ENCODE data around the gene MUC2.

DNA sequence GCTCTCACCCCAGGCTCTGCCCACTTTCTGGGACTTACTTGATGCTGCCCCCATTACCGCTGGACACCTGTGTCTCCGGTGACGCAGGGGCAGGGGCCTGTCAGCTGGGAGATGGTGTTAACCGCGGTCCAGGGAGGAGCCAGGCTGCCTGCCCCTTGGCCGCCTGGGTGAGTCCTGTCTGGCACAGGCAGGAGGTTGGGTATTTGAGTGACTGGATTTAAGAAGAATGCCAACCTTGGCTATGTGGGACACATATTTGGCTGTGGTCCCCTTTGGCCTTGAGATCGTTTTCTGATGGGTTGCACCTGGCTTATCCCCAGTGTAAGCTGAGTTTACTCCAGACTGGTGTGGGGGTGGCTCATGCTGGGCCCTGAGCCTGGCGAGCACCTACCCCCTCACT lies 40.7 kb upstream of the MUC2 start:
- TF ChIP-seq MYC (IDR thresholded peaks at IDR 0.05; ENCODE audit: low read depth, low read length) (no peak), POLR2A (IDR thresholded peaks at IDR 0.05; ENCODE audit: extremely low read depth, insufficient read length) (no peak)
- TF ChIP-seq, protein P1, sequence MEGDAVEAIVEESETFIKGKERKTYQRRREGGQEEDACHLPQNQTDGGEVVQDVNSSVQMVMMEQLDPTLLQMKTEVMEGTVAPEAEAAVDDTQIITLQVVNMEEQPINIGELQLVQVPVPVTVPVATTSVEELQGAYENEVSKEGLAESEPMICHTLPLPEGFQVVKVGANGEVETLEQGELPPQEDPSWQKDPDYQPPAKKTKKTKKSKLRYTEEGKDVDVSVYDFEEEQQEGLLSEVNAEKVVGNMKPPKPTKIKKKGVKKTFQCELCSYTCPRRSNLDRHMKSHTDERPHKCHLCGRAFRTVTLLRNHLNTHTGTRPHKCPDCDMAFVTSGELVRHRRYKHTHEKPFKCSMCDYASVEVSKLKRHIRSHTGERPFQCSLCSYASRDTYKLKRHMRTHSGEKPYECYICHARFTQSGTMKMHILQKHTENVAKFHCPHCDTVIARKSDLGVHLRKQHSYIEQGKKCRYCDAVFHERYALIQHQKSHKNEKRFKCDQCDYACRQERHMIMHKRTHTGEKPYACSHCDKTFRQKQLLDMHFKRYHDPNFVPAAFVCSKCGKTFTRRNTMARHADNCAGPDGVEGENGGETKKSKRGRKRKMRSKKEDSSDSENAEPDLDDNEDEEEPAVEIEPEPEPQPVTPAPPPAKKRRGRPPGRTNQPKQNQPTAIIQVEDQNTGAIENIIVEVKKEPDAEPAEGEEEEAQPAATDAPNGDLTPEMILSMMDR (IDR thresholded peaks at IDR 0.05; ENCODE audit: low read depth, low read length): no peak
- TF ChIP-seq, protein P2, sequence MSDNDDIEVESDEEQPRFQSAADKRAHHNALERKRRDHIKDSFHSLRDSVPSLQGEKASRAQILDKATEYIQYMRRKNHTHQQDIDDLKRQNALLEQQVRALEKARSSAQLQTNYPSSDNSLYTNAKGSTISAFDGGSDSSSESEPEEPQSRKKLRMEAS (IDR thresholded peaks at IDR 0.05; ENCODE audit: low read depth, low read length): no peak
